Stomach (tissue), 4 donors: ENCODE measurements around the gene SMAD5.

ENCODE experiments used
- EP300 ChIP-seq: sonication (generic); formaldehyde crosslinking; IDR thresholded peaks from one replicate; pipeline ENCODE4 v1.6.1; 2017; ENCODE audit warnings: antibody characterized with exemption
- POLR2A ChIP-seq, 4 donors: fragments of 450-650 bp; IDR thresholded peaks; one replicate each; pipeline ENCODE4 v1.6.1; 2016; ENCODE audit warnings: antibody characterized with exemption in 4 of 4, control low read depth in 2 of 4, mild to moderate bottlenecking in 1 of 4, moderate library complexity in 1 of 4
- POLR2AphosphoS5 ChIP-seq, 3 donors: sonication (generic); formaldehyde crosslinking; IDR thresholded peaks; one replicate each; pipeline ENCODE4 v1.6.1; 2016; ENCODE audit warnings: antibody characterized with exemption in 3 of 3
- TF ChIP-seq, protein P1 (sequence below), 7 experiments: fragments of 450-650 bp in 4 of 7; fragments of 200-600 bp in 3 of 7; sonication (generic) in 3 of 7; IDR thresholded peaks; one replicate each; pipeline ENCODE4 v1.5.1; 2016 to 2019; ENCODE audit warnings: antibody characterized with exemption in 7 of 7, control low read depth in 2 of 7, mild to moderate bottlenecking in 1 of 7

DNA sequence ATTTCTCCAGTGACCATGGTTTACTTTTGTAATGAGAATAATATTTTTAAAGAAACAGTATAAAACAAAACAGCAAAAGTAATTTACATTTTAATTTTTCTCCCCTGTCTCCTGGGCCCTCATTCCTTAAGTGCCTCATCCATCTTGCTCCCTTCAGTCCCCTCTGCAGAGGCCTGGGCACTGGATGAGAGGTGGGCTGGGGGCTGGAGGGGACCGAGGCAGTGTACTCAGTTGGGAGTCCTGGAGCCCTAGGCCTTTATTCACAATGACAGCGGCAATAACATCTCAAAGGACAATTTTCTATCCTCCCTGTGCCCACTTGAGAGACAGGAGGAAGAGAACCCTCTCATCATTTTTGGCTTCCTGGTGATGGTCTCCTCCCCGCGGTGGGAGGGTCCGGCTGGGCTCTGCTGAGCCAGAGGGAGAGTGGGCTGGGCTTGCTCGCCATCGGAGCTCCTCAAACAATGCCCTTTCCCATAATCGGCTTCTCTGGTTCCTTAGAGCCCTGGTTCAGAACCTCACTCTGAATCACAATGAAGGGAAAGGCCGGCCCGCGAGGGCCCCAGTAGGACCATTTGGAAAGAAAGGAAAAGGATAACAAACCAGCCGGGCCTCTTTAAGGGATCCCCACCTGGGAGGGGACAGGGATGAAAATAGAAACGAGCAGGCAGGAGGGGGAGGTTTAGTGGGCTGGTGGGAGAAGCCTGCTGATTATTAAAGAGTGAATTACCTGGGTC is 70.0 kb downstream of the SMAD5 start:
- no peak for TF ChIP-seq POLR2A (IDR thresholded peaks at IDR 0.05)
- TF ChIP-seq, protein P1, sequence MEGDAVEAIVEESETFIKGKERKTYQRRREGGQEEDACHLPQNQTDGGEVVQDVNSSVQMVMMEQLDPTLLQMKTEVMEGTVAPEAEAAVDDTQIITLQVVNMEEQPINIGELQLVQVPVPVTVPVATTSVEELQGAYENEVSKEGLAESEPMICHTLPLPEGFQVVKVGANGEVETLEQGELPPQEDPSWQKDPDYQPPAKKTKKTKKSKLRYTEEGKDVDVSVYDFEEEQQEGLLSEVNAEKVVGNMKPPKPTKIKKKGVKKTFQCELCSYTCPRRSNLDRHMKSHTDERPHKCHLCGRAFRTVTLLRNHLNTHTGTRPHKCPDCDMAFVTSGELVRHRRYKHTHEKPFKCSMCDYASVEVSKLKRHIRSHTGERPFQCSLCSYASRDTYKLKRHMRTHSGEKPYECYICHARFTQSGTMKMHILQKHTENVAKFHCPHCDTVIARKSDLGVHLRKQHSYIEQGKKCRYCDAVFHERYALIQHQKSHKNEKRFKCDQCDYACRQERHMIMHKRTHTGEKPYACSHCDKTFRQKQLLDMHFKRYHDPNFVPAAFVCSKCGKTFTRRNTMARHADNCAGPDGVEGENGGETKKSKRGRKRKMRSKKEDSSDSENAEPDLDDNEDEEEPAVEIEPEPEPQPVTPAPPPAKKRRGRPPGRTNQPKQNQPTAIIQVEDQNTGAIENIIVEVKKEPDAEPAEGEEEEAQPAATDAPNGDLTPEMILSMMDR (IDR thresholded peaks at IDR 0.05): no peak
- no peak for TF ChIP-seq EP300
- no peak for TF ChIP-seq POLR2AphosphoS5 (IDR thresholded peaks at IDR 0.05)
